ENCODE data around the gene TESPA1.

DNA sequence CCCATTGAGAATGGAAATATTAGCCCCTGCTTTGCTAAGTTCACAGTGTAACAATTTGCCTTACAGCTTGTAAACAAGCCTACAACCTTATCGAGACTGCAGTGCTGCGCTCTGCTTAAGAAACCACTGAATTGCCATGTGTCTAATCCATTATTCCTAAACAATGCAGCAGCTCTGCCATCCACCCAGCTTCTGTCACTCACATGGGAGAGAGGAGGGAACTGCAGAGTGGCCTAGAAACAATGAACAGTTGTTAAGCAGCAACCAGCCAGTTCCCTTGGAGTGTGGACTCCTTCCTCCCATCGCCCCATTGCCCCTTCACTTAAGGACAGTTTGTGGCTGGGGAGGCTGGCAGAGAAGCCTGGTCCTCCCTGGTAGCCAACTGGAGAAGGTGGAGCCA, 42.9 kb downstream of the TESPA1 start:
- TF ChIP-seq, protein P1, sequence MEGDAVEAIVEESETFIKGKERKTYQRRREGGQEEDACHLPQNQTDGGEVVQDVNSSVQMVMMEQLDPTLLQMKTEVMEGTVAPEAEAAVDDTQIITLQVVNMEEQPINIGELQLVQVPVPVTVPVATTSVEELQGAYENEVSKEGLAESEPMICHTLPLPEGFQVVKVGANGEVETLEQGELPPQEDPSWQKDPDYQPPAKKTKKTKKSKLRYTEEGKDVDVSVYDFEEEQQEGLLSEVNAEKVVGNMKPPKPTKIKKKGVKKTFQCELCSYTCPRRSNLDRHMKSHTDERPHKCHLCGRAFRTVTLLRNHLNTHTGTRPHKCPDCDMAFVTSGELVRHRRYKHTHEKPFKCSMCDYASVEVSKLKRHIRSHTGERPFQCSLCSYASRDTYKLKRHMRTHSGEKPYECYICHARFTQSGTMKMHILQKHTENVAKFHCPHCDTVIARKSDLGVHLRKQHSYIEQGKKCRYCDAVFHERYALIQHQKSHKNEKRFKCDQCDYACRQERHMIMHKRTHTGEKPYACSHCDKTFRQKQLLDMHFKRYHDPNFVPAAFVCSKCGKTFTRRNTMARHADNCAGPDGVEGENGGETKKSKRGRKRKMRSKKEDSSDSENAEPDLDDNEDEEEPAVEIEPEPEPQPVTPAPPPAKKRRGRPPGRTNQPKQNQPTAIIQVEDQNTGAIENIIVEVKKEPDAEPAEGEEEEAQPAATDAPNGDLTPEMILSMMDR (IDR thresholded peaks at IDR 0.05; ENCODE audit: low read length): no peak
- TF ChIP-seq EZH2 (optimal IDR thresholded peaks at IDR 0.05; ENCODE audit: low read depth, low read length) (no peak), EZH2phosphoT487 (IDR thresholded peaks at IDR 0.05; ENCODE audit: low read length) (no peak)

Measured in MM.1S (cell line).